Kidney tubule cell (primary cell): ENCODE measurements around the gene ZNF326.
A peak's percentile ranks its signal among the peaks of the same experiment; 100 is the strongest.

Source experiments
- DNase-seq: peaks from one replicate; pipeline ENCODE4 v3.0.0-alpha.2; 2018; ENCODE audit warnings: low spot score

The ZNF326 gene, protein sequence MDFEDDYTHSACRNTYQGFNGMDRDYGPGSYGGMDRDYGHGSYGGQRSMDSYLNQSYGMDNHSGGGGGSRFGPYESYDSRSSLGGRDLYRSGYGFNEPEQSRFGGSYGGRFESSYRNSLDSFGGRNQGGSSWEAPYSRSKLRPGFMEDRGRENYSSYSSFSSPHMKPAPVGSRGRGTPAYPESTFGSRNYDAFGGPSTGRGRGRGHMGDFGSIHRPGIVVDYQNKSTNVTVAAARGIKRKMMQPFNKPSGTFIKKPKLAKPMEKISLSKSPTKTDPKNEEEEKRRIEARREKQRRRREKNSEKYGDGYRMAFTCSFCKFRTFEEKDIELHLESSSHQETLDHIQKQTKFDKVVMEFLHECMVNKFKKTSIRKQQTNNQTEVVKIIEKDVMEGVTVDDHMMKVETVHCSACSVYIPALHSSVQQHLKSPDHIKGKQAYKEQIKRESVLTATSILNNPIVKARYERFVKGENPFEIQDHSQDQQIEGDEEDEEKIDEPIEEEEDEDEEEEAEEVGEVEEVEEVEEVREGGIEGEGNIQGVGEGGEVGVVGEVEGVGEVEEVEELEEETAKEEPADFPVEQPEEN

DNA sequence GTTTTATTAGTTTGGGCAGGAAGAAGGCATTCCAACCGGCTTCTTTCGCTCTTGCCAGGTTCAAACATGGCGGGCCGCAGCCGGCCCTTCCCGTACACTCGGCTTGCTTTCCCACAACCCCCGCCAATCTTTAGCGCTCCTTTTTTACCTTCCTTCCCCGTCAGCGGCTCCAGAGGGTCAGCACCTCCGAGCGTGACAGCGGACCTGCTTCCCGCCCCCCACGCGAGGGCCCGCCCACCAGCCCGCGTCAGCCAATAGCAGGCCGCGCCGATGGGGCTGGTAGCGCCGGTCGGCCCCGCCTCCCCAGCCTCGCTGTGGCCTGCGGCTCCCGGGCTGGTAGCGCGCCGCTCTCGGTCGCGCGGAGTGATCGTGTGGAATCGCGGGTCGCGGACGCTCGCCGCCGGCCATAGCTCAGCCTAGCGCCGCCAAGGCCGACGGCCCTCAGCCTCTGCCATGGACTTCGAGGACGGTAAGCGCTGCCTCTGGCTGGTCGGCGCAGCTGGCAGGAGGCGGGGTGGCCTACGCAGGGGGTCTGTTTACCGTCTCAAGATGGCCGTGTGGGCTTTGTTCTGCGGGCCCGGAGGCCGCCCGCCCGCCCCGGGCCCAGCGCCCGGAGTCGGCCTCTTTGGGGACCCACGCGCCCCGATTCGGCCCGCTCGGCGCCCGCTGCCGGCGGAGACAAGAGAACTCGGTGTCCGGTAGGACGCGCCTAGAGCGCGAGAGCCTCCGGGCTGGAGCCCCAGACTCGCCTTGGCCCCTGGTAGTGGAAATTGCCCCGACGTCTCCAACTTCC, at the start of gene ZNF326:
Gene ZNF326 (plus strand): TSS at position 306 of the 793 bp plus-strand sequence. CDS start 148 bp downstream, at position 454.
- peak; percentile 99 for DNase-seq

DNA sequence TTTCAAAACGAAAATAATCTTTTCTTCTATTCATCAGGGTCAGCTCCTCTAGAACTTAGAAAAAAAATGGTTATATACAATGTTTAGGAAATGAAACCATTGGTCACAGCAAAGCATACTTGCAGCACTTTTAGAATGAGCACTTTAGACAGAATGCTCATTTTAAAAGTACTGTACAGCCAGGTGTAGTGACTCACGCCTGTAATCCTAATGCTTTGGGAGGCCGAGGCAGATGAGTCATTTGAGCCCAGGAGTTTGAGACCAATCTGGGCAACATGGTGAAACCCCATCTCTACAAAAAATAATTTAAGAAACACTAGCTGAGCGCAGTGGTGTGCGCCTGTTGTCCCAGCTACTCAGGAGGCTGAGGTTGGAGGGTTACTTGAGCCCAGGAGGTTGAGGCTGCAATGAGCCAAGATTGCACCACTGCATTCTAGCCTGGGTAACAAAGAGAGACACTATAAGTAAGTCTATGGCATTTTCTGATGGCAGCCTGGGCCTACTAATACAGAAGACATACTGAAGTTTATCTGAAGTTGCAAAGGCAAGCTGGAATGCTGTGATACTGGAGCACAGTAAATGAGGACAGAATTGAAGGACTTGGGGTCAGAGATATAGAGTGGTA, 48.9 kb upstream of the ZNF326 start:
- peak; percentile 75 for DNase-seq

DNA sequence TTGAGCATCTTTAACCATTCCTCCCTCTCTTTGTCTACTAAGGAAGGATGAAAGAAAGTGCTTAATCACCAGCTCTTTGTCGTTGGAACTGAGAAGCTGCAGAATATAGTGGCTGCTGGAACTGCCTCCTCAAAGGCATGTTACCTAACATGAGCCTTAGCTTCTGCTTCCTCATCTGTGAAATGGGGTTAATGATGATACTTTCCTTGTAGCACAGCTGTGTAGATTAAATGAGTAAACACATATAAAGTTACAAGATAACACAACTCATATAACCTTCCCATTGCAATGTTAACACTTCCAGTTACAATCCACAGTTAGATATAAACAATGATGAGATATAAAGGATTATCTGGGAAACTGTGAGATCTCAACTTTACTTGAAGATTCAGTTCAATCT, 48.4 kb upstream of the ZNF326 start:
- no peak for DNase-seq

DNA sequence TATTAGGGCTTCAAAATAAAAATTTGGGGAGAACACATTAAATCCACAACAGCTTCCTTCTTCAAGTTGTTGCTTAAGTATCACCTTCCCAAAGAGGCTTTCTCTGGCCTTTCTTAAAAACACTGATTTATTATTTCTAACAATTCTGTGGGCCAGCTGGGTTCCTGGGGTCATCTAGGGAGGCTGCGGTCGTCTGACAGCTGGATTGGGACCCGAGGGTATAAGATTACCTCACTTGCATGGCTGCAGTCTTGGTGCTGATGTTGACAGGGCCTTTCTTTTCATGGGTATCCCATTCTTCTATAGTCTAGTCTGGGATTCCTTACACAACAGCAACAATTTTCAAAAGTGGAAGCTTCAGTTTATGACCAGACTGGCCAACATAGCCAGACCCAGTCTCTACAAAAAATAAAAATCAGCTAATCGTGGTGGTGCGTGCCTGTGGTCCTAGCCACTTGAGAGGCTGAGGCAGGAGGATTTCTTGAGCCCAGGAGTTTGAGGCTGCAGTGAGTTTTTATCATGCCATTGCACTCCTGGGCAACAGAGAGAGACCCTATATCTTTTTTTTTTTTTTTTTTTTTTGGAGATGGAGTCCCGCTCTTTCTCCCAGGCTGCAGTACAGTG, 46.1 kb upstream of the ZNF326 start:
- DNase-seq = no peak

DNA sequence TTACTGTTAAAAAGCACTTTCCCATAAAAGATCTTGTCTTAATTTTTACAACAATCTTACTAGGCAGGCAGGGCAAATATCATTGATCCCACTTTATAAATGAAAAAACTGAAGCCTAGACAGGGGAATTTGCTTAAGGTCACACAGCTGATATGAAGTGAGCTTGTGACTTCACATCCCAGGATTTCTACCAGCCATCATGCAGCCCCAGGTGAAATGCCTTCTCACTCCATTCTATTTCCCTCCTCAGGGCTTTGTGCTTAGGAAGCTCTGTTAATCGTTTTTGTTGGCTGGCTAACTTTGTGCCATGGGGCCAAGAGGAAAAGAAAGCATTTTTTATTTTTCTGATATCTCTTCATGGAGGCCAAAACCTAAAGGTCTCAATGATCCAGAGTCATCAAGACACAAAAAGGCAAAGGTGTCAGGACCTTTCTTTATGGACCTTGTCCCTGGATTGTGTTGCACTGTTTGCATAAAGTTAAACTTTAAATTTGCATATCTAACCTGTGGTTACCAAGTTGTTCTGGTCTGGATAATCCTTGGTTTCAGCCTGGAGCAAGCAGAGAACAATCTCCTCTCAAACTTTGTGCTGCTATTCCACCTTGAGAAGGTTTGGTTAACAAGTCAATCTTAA, 44.8 kb upstream of the ZNF326 start:
- peak; percentile 52 for DNase-seq

DNA sequence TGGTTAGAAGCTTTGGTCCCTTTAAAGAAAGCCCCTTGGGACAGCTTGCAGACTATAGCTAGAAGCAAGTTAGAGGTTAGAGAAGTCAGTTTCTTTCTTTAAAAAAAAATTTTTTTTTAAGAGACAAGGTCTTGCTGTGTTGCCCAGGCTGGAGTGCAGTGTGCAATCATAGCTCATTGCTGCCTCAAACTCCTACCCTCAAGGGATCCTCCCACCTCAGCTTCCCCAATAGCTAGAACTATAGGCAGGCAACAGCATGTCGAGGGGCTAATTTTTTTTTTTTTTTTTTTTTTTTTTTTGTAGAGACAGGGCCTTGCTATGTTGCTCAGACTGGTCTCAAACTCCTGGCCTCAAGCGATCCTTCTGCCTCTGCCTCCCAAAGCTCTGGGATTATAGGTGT, 44.2 kb upstream of the ZNF326 start:
- no peak for DNase-seq

DNA sequence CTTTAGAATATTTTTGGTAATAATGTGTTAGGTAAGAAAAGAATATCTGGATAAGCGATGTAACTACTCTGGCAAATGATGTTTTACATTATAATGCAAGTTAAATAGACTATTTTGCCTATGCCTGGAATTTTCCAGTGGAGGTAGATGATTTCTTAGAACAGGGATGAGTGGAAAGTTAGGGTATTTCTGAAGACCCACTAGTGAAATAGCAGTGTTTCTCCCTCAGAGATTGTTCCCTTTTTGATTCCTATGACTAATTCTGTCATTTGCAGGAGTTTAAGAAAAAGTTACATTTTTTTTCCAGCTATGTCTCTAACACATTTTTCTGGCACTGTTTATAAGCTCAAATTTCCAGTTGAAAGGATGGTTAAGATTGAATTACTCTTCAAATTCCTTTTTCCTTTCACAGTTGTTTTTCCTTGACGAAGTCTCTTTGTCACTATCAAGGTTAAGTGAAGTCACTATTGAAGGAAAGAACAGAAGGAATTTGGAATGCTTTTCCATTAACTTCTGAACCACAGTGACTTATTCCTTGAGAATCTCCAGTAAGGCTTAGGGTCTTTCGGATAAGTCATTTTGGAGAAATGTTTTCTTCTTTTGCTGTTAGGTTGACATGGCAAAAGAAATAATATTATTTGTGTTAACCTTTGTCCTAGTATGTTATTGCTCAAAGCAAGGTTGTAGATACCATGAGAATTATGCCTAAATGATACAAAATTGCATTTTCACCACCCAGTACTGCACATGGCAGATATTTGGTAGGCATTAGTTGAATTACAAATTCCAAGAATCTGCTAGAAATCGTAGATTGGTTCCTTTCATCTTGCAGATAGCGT, 42.9 kb upstream of the ZNF326 start:
- peak; percentile 97 for DNase-seq

DNA sequence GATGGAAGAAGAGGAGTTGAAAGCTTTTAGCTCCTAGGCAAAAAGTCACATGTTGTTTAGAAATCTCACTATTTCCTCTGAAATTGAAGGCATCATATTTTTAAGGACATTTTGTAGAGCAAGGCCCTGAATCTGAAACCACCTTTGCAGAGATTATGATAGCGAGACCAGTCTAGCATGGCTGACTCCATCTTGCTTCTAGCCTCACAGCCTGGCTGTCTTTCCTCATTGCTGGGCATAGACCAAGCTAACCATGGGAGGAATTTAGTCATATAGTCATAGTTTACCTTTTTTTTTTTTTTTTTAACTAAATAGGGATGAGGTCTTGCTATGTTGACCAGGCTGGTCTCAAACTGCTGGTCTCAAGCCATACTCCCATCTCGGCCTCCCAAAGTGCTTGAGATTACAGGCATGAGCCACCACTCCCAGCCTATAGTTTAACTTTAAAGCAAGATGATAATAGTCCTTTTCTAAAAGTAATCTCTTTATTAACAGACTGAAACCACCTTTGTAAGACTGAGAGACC, 42.2 kb upstream of the ZNF326 start:
- peak; percentile 65 for DNase-seq

DNA sequence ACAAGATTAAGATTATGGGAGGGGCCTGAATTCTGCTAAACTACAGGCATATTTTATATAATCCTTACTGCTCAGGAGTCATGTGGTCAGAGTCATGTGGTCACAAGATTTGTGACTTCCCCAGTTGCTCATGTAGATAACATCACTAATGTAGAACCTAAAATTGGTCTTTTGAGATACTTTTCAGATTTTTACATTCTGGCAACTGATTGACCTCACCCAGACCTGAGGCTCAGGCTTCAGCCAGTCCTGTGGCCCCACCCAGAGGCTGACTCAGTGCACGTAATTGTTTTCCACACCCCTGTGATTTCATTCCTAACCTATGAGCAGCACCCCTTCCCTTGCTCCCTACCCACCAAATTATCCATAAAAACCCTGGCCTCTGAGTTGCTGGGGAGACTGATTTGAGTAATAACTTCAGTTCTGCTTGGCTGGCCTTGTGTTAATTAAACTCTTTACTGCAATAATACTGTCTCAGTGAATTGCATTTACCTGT, 41.7 kb upstream of the ZNF326 start:
- peak; percentile 99 for DNase-seq

DNA sequence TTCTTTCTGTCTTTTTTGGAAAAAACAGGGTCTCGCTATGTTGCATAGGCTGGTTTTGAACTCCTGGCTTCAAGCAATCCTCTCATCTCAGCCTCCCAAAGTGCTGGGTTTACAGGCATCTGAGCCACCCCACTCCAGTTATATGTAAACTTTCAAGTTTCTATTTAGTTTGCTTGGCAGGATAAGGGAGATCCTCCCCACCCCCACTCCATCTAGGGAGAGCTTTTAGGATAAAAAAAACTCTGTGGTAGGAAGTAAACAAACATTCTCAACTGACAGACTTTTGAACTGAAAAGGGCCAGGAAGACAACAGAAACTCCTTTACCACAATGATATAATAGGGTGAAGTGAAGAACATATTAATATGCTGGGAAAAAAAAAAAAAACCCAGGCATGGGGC, 41.0 kb upstream of the ZNF326 start:
- DNase-seq = peak; percentile 19

DNA sequence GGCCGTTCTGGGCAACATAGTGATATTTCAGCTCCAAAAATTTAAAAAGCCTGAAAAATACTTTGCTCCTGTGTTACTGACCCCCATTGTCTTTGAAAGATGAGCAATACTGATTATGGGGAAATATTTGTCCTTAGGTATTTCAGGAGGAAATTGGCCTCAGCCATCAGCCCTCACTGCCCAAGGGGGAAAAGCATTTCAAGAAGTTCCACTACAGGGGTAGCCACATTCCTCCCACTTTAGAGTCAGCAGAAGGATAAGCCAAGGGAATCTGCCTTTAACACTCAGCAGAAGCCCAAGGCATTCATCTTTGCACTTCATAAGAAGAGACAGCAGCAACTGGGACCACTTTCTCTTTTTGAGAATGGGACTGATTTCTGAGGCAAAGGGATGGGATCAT, 40.5 kb upstream of the ZNF326 start:
- peak; percentile 33 for DNase-seq

DNA sequence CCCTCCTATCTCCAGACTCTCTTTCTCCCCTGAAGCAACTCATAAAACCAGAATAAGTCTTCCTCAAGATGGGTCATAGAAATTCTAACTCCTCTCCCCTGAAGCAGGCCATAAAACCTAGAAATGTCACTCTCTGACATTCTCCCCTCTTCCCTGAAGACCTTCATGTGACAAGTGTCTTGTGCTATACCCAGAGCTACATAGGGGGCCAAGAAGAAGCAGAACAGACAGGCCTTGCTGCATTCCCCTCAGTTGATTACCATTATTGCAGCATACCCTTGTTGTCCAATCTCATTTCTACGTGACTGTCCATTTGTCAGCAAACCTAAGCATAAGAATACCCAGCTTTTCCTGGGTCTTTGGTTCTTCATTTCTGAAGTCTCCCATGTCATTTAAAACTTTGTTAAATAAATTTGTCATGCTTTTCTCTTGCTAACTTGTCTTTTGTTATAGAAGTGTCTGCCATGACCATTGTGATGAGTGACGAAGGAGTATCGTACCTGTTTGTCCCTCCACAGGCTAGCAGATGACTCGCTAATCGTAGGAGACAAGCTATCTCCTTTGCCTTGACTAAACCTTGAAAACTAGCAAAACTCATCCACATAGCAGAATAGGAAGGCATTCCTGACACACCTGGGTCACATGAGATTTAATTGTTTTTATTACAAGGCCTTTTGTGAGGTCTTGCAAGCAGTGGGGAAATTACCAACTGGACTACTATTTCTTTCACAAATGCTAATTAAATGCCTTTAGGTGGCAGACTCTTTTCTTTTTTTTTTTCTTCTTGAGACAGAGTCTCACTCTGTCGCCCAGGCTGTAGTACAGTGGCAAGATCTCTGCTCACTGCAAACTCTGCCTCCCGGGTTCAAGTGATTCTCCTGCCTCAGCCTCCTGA, 39.4 kb upstream of the ZNF326 start:
- DNase-seq = no peak

DNA sequence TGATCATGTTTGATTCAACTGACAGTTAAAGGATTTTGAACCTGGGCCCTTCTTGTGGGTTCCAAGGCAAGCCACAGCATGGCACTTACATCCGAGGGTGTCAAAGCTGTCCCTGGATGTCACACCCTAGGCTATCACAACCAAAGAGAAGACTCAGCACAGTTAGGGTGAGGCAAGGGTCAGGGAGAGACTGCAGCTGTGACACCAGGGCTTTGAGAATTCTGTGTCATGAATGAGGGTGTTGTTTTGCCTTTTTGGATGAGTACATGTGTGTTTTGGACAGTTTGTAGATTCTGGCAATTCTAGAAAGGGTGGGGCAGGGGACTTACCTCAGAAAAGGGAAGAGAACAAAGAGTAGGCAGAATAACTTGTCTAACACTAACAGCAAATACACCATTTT, 37.8 kb upstream of the ZNF326 start:
- DNase-seq = no peak

DNA sequence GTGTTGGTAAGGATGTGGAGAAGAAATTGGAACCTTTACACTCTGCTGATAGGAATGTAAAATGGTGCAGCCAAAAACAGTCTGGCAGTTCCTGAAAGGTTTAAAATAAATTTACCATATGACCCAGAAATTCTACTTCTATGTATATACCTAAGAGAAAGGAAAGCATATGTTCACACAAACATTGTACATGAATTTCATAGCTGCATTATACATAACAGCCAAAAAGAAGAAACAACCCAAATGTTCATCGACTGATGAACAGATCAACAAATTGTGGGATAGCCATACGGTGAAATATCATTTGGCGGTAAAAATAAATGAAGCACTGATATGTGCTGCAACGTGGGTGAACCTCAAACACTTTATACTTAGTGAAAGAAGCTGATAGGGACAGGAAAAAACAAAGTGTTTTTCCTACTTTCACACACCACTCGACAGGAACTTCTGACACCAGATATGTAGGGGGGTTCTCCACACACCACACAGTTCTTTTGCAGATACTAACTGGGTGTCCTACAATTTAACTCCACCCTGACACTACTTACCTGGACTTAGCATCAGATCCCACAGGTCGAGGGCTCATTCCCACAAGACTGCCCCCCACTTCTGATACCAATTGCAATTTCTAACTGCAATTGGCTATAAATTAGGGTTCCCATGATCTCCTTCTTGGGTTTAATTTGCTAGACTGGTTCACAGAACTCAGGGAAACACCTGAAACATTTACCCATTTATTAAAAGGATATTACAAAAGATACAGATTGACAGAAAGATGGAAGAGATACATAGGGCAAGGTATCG, 35.9 kb upstream of the ZNF326 start:
- DNase-seq = no peak

DNA sequence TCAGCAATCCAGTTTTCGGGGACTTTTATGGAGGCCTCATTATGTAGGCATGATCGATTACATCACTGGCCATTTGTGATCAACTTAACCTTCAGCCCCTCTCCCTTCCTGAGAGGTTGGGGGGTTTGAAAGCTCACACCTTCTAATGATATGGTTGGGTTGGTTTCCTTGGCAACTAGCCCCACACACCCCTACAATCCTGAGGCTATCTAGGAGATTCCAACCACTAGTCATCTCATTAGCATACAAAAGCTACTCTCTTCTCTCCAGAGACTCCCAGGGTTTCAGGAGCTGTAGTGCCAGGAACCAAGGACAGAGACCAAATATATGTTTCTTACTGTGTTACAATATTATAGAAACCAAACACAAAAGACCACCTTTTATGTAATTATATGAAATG, 35.2 kb upstream of the ZNF326 start:
- DNase-seq = peak; percentile 44

DNA sequence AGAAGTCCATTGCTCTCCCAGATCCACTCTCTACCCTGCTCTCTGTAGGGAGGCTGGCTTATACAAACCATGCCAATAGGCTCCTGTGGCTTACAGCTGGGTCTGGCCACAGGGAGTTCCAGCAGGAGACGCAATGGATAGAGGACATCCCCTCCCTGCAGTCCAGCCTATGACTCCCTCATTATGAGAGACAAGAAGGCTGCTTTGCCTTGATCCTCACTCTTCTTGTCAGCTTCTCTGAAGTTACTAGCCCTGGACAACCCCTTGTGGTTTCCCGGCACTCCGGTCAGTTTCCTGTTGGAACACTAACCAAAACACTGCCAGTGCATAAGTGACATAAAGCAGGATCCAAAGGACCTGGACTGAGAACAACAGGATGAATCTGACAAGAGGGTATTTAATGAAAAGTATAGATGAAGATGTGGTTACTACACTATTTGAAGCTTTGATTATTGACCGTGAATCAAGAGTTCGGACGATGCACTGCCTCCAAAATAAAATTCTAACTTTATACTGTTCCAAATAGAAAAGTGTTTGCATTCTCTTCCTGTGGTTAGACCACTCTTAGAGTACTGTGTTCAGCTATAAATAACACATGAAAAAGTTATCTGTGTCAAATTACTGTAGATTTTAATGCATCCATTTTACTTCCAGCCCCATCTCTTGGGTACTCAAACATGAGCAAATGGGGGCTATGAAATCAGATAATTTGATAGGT, 32.7 kb upstream of the ZNF326 start:
- peak; percentile 38 for DNase-seq

DNA sequence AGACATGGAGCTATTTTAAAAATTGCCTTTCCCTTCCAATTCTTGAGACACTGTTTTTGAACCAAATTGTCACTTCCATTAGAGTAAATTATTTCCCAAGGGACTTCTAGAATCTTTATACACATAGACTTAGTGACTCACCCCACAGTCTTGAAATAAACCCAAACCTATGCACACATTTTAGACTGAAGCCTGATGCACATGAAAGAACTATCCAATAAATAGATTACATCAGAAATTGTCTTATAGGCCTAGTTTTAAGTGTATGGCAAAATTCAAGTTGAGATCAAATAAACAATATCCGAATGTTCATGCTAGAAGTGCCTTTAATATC, 32.2 kb upstream of the ZNF326 start:
- no peak for DNase-seq
